Fibroblast of gingiva (primary cell): ENCODE data around the gene CYP4A11.
"Not testable (repeated sequence)": the region's sequence is repeated elsewhere in the genome, so short reads cannot be mapped to it uniquely, and the experiment has no call there.

Experiments
- DNase-seq: peaks from one replicate; pipeline ENCODE4 v3.0.0-alpha.2; 2011; ENCODE audit warnings: low read depth

The CYP4A11 gene, protein sequence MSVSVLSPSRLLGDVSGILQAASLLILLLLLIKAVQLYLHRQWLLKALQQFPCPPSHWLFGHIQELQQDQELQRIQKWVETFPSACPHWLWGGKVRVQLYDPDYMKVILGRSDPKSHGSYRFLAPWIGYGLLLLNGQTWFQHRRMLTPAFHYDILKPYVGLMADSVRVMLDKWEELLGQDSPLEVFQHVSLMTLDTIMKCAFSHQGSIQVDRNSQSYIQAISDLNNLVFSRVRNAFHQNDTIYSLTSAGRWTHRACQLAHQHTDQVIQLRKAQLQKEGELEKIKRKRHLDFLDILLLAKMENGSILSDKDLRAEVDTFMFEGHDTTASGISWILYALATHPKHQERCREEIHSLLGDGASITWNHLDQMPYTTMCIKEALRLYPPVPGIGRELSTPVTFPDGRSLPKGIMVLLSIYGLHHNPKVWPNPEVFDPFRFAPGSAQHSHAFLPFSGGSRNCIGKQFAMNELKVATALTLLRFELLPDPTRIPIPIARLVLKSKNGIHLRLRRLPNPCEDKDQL

DNA sequence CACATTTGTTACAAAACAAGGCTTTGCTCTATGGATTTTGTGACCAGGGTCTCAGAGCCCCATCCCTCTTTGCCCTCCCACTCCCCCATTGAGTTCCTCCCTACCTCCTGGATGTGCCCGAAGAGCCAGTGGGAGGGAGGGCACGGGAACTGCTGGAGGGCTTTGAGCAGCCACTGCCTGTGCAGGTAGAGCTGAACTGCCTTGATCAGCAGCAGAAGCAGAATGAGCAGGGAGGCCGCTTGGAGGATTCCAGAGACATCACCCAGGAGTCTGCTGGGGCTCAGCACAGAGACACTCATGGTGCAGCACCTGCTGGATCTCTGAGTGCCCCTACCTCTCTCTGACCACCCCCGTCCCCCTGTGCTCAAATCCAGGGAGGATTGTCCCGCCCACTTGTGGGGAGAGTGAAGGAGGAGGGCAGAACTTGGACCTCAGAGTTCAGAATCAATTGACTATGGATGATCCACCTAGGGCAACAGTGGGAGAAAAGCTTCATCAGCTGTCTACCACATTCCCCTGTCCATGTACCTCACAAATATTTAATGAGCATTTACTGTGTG is at the start of gene CYP4A11:
Gene CYP4A11 (minus strand): TSS at position 342 of the 560 bp plus-strand sequence. CDS start 43 bp downstream, at position 299.
- no peak for DNase-seq

DNA sequence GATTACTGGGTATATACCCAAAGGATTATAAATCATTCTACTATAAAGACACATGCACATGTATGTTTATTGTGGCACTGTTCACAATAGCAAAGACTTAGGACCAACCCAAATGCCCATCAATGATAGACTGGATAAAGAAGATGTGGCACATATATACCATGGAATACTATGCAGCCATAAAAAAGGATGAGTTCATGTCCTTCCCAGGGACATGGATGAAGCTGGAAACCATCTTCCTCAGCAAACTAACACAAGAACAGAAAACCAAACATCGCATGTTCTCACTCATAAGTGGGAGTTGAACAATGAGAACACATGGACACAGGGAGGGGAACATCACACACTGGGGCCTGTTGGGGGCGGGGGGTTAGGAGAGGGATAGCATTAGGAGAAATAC is 49.3 kb upstream of the CYP4A11 start:
- DNase-seq = not testable (repeated sequence)

DNA sequence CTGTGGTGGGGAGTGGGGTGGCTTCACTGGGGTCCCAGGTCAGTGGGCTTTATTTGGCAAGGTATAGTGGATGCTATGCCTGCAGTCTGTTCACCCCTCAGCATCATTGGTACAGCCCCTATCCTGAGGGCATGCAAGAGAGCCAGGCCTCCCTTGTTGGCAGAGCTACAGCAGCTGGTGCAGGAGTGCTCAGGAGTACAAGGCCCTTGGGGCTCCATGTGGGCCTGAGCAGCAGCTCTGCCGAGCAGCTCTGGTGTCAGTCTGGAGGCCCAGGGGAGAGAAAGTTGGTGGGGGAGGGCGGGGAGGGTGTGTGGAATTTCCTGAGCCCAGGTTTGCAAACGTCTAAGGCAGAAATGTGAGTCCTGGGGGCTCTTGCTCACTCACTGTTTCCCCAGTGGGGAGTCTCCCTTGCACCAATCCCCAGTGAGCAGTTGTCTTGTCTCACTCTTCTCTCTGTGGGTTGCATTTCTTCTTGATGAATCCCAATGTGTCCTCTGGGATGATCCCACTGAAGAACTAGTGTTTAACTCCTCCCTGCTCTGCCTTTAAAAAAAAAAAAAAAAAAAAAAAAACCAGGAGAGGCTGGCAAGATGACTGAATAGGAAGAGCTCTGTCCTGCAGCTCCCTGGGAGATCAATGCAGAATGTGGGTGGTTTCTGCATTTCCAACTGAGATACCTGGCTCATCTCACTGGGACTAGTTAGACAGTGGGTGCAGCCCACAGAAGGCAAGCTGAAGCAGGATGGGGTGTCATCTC is 42.7 kb upstream of the CYP4A11 start:
- no peak for DNase-seq

DNA sequence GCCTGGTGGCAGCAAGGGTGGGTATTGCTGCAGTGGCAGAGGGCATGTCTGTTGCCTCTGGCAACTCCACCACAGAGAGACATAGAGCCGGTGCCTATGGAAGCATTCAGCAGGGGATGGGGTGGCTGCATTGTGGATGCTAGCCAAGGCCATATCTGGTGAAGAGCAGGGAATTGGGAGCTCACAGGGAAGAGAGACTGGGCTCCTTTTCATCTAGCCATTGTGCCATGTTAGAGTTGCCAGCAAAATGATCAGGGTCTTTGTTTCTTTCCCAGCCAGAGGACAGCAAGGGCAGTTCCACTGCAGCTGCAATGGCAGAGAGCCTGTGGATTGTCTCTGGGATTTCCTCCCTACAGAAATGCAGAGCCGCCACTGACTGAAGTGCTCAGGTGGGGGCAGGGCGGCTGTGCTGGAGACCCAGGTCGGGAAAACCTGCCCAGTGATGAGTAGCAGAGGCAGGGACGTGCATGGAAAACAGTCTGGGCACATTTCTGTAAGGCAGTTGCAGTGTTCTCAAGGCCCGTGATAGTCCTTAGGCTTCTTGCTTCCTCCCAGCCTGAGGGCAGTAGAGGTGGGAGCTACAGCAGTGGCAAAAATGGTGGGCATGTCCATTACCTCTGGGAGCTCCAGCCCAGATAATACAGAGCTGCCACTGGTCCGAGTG is 42.0 kb upstream of the CYP4A11 start:
- DNase-seq = no peak

DNA sequence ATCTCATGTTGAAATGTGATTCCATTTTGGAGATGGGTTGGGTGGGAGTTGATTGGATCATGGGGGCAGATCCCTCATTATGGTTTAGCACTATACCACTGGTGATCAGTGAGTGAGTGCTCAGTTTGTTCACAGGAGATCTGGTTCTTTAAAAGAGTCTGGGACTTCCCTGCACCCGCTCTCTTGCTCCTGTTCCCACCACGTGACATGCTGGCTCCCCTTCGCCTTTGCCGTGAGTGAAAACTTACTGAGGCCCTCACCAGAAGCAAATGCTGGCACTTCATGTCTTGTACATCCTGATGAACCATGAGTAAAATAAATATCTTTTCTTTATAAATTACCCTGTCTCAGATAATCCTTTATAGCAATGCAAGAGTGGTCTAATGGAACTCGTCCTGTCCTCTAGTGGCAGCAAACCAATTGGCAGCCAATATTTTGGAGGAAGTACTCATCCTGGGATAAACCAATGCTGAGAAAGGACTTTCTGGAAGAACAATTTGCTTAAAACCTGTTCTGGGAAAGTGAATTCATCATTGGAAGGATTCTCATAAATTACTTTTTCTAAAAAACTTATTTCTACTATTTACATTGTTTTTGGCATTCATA is 27.8 kb upstream of the CYP4A11 start:
- no peak for DNase-seq

DNA sequence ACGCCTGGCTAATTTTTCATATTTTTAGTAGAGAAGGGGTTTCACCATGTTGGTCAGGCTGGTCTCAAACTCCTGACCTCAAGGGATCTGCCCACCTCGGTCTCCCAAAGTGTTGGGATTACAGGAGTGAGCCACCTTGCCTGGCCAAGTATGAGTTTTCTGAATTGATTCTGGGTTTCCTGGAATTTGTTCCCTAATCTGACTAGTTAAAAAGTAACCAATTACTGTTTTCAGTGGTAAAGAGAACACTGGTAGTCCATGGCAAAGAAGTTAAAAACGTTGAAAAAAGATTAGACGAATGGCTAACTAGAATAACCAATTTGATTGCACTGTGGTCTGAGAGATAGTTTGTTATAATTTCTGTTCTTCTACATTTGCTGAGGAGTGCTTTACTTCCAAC is 21.0 kb upstream of the CYP4A11 start:
- not testable (repeated sequence) for DNase-seq

DNA sequence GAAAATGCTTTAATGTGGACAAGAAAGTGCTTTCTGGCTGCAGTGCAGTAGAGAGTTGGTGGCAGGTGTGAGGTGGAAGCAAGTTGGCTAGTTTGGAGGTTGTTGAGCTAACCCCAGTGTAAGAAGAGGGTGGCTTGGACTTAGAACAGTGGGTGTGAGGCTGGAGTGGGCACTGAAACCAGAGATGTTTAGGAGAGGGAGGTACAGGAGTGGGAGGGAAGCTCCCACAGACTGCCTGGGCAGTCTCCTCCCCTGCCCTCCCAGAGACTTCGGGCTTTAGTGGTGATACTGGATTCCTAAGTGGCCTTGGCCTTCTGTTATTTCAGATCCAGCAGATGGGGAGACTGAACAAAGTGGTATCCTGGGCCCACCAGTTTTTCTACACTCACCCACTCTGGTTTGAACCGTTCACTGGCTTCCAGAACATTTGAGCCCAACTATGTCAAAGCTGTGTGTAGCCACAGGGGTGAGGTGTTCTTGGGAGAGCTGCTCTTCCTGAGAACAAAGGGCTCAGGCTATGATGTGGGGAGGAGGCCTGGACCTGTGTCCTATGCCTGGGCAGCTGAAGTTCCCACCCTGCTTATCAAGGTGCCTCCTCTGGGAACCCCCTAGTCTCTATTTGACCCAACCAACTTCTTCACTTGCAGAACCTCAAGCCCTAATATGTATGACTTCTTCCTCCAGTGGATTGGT is 19.9 kb upstream of the CYP4A11 start:
- DNase-seq = no peak

DNA sequence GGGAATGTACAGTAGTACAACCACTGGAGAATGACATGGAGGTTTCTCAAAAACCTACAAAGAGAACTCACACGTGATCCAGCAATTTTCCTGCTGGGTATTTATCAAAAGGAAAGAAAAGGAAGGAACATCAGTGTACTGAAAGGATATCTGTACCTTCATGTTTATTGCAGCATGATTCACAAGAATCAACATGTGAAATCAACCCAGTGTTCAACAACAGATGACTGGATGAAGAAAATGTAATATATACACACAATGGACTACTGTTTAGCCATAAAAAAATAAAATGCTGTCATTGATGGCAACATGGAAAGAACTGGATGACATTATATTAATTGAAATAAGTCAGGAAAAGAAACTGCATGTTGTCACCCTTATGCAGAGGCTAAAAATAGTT is 19.0 kb upstream of the CYP4A11 start:
- no peak for DNase-seq

DNA sequence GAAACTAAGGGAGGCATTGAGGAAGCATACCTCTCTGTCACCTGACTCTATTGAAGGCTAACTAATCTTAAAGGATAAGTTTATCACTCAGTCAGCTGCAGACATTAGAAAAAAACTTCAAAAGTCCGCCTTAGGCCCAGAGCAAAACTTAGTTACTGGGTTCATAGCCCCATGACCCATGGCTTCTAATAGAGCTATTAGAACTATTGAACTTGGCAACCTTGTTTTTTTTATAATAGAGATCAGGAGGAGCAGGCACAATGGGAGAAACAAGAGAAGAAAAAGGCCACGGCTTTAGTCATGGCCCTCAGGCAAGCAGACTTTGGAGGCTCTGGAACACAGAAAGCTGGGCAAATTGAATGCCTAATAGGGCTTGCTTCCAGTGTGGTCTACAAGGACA is 13.8 kb upstream of the CYP4A11 start:
- DNase-seq = not testable (repeated sequence)

DNA sequence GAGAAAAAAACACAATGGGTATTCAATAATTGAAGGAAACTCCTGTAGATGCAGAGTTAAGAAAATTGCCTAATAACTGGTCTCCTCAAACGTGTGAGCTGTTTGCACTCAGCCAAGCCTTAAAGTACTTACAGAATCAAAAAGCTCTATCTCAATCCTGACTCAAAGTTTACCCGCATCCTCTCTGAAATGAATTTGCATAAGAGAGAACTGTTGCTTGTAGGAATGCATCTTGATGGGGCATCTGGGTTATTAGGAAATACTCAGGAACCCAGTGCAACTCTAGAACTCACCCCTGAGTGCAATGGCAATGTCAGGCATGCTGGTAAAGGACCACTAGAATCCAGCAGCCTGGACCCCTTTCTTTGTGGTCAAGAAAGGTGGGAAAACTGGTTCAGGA is 12.6 kb upstream of the CYP4A11 start:
- not testable (repeated sequence) for DNase-seq

DNA sequence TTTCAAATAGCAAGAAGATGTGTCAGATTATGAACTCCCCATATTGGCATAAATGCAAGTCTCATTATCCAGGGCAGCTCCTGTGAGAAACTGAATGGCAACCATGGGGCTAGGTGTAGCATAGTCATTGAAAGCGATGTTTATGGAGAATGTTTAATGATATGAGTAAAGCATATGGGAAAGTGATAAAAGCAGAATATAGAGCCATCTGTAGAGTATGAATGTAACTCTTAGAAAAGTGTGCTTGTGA is 8.1 kb upstream of the CYP4A11 start:
- DNase-seq = not testable (repeated sequence)

DNA sequence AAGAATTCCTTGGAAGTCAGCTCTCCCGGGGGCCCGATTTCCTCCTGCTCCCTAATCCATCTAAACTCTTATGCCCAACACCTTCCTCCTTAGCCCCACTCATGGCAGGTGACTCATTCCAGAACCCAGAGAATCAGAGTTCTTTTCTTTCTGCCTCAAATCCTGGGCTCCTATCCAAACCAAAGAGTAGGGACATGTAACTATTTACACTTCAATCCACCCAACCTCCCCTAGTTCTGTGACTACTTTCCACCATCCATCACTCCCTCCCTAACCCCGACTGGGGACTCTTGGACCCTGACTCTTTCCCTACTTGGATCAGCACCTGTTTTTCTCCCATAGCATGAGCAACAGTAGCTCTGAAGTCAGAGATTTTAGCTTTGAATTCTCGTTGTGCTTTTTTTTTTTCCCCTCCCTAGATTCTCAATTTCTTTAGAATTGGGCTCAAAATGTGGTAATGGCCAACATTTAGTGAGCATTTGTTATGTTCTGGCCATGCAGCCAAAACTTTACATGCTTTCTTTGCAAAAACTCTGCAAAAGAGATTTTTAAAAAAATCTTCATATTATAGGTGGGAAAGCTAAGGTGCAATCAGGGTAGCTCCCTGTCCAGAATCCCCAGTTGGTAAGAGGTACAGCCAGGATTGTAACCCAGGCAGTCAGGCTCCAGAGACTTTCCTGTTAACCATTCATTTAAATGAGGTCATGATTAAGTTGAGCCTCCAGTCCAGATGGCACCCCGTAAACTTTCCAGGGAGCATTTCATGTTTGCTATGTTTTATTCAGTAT is 7.5 kb upstream of the CYP4A11 start:
- DNase-seq = no peak

DNA sequence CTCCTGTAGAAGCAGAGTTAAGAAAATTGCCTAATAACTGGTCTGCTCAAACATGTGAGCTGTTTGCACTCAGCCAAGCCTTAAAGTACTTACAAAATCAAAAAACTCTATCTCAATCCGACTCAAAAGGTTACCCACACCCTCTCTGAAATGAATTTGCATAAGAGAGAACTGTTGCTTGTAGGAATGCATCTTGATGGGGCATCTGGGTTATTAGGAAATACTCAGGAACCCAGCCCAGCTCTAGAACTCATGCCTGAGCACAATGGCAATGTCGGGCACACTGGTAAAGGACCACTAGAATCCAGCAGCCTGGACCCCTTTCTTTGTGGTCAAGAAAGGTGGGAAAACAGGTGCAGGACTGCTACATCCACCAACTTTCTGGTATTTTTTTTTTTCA is 6.4 kb upstream of the CYP4A11 start:
- not testable (repeated sequence) for DNase-seq

DNA sequence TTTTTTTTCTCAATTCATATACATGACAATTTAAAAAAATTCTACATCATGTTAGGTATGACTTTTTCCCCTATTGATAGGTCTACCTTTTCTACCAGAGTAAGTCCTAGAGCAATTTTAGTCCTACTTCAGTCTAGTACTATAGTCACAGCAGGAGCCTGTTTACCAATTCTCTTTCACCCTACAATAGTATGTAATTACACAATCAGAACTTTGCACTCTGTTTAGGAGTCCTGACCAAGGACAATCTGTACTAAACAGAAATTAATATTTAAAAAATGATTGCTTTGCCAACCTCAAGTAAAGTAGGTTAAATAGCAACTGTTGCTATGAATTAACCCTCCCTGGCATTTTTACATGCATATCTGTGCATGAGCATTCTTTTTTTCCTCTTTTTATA is 810 bp upstream of the CYP4A11 start:
- no peak for DNase-seq

DNA sequence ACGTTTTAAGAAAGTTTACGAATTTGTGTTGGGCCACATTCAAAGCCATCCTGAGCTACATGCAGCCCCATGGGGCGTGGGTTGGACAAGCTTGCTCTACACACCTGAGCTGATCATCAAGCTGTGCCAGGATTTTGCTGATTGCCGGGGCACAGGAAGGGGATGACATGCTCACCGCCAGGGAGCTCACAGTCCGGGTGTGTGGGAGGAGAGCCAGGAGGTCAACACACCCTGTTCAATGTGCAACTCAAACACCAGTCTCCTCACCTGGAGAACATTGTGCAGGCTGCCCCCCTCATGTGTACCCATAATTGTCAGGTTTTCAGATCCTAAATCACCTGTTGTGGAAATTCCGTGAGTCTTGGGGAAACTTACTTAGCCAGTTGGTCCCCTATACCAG is 969 bp downstream of the CYP4A11 start:
- DNase-seq = no peak

DNA sequence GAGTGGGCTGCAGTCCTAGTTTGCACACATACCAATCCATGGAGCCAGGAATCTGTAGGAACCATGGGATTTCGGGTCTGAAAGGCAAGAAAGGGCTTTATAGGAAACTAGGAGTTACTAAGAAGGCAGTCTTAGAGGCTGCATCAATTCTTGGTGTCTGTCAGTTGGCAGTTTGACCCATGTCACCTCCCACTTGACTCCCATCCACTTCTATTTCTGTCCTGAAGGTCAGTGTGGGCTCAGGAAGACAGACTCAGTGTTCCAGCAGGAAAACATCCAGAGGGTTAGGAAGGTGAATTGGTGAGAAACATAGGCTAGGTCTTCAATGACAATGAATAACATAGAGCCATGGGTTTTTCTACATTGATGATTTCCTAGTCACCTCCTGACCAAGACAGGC is 4.0 kb downstream of the CYP4A11 start:
- no peak for DNase-seq

DNA sequence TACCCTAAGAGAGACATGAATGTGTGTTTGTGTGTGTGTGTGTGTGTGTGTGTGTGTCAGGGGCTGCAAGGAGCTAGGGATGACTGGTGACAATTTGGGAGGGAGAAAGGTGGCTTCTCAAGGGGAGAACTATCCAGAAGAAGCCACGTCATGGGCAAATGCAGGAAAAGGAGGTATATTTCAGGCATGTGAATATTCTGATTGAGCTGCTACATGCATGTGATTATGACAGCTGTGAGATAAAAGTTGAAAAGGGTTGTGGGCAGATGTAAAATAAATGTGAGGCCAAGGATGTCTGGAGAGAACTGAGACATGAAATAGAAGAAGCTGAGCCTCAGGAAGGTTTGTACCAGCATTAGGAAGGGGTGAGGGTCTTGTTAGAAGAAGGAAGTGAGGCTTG is 4.5 kb downstream of the CYP4A11 start:
- no peak for DNase-seq

DNA sequence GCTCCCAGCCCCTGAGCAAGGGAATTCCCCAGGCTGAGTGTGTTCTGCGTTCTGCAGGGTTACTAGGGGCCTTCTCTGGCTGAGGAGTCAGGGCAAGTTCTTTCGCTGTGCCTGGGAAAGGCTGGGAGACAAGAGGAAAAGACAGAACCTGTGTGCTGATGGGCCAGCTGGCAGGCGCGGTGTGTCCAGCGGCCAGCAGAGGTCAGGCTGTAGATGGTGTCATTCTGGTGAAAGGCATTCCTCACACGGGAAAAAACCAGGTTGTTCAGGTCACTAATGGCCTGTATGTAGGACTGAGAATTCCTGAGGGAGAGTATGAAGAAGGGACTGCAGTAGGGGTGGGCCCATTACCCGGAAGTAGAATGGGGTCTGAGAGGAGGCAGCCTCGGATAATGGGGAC is 6.4 kb downstream of the CYP4A11 start:
- not testable (repeated sequence) for DNase-seq

DNA sequence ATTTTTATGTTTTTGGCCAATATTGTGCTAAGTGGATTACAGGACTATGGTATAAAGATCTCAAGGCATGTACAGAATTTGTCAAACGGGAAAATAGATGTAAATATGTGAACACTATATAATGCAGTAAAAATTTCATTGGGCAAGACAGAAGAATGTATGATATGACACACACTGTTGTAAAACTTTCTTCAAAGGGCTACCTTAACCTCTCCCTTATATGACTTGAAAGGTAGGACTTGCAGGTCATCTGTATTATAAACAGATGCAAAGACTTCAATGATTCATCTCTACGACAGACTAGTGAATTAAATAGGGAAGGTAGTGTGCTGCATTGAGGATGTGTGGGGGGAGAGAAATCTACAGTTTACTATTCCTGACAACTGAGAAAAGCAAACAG is 9.3 kb downstream of the CYP4A11 start:
- DNase-seq = not testable (repeated sequence)

DNA sequence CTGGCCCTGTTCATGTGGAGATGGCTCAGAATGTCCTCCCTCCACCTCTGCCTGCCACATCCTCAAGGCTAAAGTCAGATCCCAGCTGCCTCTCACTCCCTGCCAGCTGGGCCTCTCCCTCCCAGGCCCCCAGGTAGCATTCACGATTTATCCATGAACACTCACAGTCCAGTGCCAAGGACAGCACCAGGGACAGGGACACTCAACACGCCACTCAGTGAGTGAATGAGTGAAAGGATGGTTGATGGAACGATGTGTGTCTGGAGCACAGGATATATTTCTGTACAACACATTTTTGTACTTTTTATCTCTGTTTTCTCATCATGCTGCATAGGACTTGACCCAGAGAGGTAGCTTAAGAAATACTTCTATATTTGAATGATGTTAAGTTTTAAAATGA is 10.1 kb downstream of the CYP4A11 start:
- no peak for DNase-seq
